Ishikawa (cell line): ENCODE measurements around the gene ZNF225.

ENCODE experiments used
- CEBPB ChIP-seq: IDR thresholded peaks from 2 replicates; pipeline ENCODE4 v1.6.1; 2012
- CREB1 ChIP-seq: IDR thresholded peaks from 2 replicates; pipeline ENCODE4 v1.6.1; 2012; ENCODE audit warnings: low read depth
- EGR1 ChIP-seq: IDR thresholded peaks from 2 replicates; pipeline ENCODE4 v1.6.1; 2012
- EP300 ChIP-seq: IDR thresholded peaks from 2 replicates; pipeline ENCODE4 v1.6.1; 2012; ENCODE audit warnings: borderline replicate concordance
- FOXM1 ChIP-seq: IDR thresholded peaks from 2 replicates; pipeline ENCODE4 v1.6.1; 2012; ENCODE audit warnings: low read depth, borderline replicate concordance
- MAX ChIP-seq: IDR thresholded peaks from 2 replicates; pipeline ENCODE4 v1.6.1; 2012
- NFIC ChIP-seq: IDR thresholded peaks from 2 replicates; pipeline ENCODE4 v1.6.1; 2012
- RAD21 ChIP-seq: IDR thresholded peaks from 2 replicates; pipeline ENCODE4 v1.6.1; 2012; ENCODE audit warnings: low read depth
- REST ChIP-seq: IDR thresholded peaks from 2 replicates; pipeline ENCODE4 v1.6.1; 2012; ENCODE audit warnings: low read depth, mild to moderate bottlenecking
- TAF1 ChIP-seq: IDR thresholded peaks from 2 replicates; pipeline ENCODE4 v1.6.1; 2012; ENCODE audit warnings: low read depth, mild to moderate bottlenecking
- TCF12 ChIP-seq: IDR thresholded peaks from 2 replicates; pipeline ENCODE4 v1.6.1; 2012; ENCODE audit warnings: low read depth
- TEAD4 ChIP-seq: IDR thresholded peaks from 2 replicates; pipeline ENCODE4 v1.6.1; 2012
- USF1 ChIP-seq: IDR thresholded peaks from 2 replicates; pipeline ENCODE4 v1.6.1; 2012
- YY1 ChIP-seq: IDR thresholded peaks from 2 replicates; pipeline ENCODE4 v1.6.1; 2012; ENCODE audit warnings: low read depth
- ZBTB7A ChIP-seq: IDR thresholded peaks from 2 replicates; pipeline ENCODE4 v1.6.1; 2012; ENCODE audit warnings: low read depth

Gene ZNF225

GRCh38 chr19:44141191-44142058, 28.2 kb downstream of the ZNF225 start, which contains the start of gene ZNF234:
Gene ZNF234 (plus strand): TSS chr19:44141554. CDS start chr19:44144633, 3,079 bp downstream.
- TF ChIP-seq EP300 (no peak), EGR1 (no peak), ZBTB7A (0 out of 2 replicates have a peak, but pooled peaks have one; percentile 31), CREB1 (no peak), TAF1 (peak; percentile 49; the same call in 1 of the 2 replicates), CEBPB (no peak), YY1 (no peak), FOXM1 (no peak), RAD21 (no peak), TEAD4 (peak; percentile 71), USF1 (no peak), MAX (peak; percentile 53)

GRCh38 chr19:44142059-44142433, 28.8 kb downstream of the ZNF225 start:
- TF ChIP-seq YY1 (no peak), TAF1 (no peak), USF1 (no peak), CEBPB (no peak), TCF12 (no peak), RAD21 (no peak), MAX (no peak), NFIC (no peak), EP300 (no peak), TEAD4 (no peak), EGR1 (no peak), CREB1 (no peak), FOXM1 (no peak), ZBTB7A (no peak), REST (no peak)

GRCh38 chr19:44149776-44150175, 36.6 kb downstream of the ZNF225 start:
- TF ChIP-seq TCF12 (no peak), MAX (no peak), RAD21 (no peak)

- TF ChIP-seq EP300 = no peak
- no peak for TF ChIP-seq TEAD4
- no peak for TF ChIP-seq ZBTB7A
- no peak for TF ChIP-seq EGR1
- TF ChIP-seq TAF1 = no peak
- no peak for TF ChIP-seq NFIC
- TF ChIP-seq CREB1 = no peak
- TF ChIP-seq YY1 = no peak
- TF ChIP-seq USF1 = no peak
- no peak for TF ChIP-seq TCF12
- no peak for TF ChIP-seq REST
- TF ChIP-seq RAD21 = no peak
- TF ChIP-seq FOXM1 = no peak
- TF ChIP-seq MAX = no peak
- TF ChIP-seq CEBPB = no peak
Measured at GRCh38 chr19:44151491-44151890, 38.3 kb downstream of the ZNF225 start.

GRCh38 chr19:44156475-44156874, 43.3 kb downstream of the ZNF225 start:
- TF ChIP-seq EP300 = no peak
- TF ChIP-seq REST = no peak
- TF ChIP-seq MAX = no peak
- TF ChIP-seq CREB1 = no peak
- no peak for TF ChIP-seq YY1
- TF ChIP-seq NFIC = no peak
- TF ChIP-seq ZBTB7A = no peak
- no peak for TF ChIP-seq EGR1
- TF ChIP-seq USF1 = no peak
- TF ChIP-seq RAD21 = no peak
- no peak for TF ChIP-seq TAF1
- TF ChIP-seq FOXM1 = no peak
